OCI-M1 (cell line): Measurements from ENCODE around the gene YY1AP1.
"Not testable (repeated sequence)": the region's sequence is repeated elsewhere in the genome, so short reads cannot be mapped to it uniquely, and the experiment has no call there.

ENCODE experiments used
- DNase-seq: peaks from one replicate; lab custom pipeline; 2025; lab: John Stamatoyannopoulos, UW

Gene YY1AP1

GRCh38 chr1:155645648-155646047, 42.9 kb downstream of the YY1AP1 start:
- DNase-seq: no peak

GRCh38 chr1:155645034-155645598, 43.5 kb downstream of the YY1AP1 start:
- DNase-seq: no peak

DNA sequence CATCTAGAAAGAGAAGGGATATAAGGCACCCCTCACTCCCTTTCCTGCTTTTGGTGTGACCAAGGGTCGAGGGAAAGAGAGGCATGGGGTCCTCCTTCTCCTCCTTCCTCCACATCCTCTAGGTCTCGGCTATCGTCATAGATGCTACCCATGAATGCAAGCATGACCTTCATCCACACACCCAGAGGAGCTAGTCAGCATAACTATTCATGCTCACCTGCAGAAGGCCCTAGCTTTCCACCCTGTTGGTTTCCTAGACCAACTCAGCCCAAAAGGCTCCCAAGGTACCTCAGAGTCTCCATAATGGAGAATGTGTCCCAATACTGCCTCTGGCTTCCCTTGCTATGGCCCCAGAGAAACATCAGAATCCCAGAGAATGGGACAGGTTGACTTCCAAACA, 45.3 kb downstream of the YY1AP1 start:
- DNase-seq: no peak

DNA sequence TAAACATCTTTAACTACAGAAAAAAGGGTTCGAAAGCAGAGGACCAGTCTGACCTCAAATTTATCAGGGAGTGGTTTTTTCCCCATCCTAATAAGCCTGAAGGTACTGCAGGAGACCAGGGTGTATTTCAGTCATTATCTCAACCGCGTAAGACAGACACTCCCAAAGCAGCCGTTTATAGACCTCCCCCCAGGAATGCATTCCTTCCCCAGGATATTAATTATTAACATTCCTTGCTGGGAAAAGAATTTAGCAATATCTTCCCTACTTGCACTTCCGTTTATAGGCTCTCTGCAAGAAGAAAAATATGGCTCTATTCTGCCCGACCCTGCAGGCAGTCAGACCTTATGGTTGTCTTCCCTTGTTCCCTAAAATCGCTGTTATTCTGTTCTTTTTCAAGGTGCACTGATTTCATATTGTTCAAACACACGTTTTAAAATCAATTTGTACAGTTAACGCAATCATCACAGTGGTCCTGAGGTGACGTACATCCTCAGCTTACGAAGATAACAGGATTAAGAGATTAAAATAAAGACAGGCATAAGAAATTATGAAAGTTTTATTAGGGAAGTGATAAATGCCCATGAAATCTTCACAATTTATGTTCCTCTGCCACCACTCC, 45.9 kb downstream of the YY1AP1 start:
- peak; percentile 41 for DNase-seq

- DNase-seq: no peak
Observed at GRCh38 chr1:155640367-155640766, 48.2 kb downstream of the YY1AP1 start.

DNA sequence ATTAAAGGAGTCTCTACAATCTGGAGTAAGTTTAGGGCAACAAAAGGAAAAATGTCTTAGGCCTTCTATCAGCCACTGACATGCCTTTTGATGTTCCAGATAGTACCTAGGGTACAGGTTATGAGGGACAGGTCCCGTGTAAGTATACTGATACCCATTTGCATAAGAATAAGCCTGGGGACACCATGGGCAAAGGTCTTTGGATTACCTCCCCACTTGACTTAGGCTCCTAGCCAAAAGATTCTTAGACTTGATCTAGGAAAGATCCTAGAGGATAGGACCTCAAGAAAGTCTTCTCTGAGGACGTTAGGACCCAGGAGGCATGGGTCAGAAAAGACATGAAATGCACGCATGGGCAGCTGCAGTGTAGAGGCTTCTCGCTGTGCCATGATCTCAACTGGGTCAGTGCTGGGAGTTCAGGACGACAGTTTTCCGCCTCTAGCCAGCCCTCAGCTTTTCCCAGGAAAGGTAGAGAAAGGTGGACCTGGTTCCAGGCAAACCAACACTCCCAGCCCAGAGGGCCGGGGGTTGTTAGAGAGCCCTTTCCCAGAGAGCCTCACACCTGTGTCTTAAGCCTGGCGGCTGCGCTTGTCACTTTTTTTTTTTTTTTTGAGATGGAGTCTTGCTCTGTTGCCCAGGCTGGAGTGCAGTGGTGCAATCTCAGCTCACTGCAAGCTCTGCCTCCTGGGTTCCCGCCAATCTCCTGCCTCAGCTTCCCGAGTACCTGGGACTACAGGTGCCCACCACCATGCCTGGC, 52.0 kb downstream of the YY1AP1 start:
- no peak for DNase-seq

GRCh38 chr1:155626428-155626827, 62.1 kb downstream of the YY1AP1 start:
- not testable (repeated sequence) for DNase-seq

DNA sequence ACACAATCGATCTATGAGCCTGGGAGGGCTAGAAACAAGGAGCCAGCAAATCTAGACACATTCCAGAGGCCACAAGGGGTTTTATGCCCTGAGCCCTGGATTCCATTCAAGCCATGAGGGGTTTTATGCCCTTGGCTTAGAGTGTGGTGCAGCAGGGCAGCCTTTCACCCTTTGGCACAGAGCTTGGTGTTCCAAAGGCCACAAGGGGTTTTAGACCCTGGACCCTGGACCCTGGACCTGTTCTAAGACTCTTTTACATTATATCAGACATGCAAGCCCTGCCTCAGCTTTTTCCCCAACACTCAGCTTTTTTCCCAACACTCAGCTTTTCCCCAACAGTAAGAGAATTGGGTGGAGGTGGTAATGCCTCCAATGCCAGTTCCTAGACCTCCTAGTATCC, 65.2 kb downstream of the YY1AP1 start:
- DNase-seq: no peak

GRCh38 chr1:155622191-155622590, 66.4 kb downstream of the YY1AP1 start:
- DNase-seq: no peak

GRCh38 chr1:155613226-155613625, 75.3 kb downstream of the YY1AP1 start:
- DNase-seq: not testable (repeated sequence)

DNA sequence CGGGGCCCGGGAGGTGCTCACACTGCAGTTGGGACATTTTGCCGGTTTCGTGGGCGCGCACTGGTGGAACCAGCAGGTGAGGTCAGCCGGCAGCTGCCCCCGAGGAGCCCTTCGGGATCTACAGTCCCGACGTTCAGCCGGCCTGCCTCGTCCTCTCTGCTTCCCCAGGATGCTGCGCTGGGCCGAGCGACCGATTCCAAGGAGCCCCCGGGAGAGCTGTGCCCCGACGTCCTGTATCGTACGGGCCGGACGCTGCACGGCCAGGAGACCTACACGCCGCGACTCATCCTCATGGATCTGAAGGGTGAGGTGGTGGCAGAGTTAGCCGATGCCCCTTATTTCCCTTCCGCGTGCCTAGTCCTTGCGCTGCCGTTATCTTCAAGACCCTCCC, 78.3 kb downstream of the YY1AP1 start:
- DNase-seq: not testable (repeated sequence)

- peak; percentile 99 for DNase-seq
Observed at GRCh38 chr1:155609515-155610256, 78.9 kb downstream of the YY1AP1 start, which contains the start of gene MSTO1. MSTO1 (plus strand) TSS chr1:155610218; CDS start chr1:155610249, 31 bp downstream.
